K562 (cell line): Measurements from ENCODE around the gene LEPROT. TPM values are rescaled to one million over a fixed set of nuclear protein-coding genes. Genes with fewer than 3 reads are reported as not detected.

Experiments
- ATAC-seq: fragments of 200-7000 bp; cut with Tn5 transposase; 3 replicates; pipeline ENCODE4 v1.9.1; 2020; ENCODE audit warnings: moderate library complexity
- BruUV-seq: library from RNA; stranded (reverse); fragments of 400-500 nt; replicated peaks from 2 replicates; lab custom pipeline; 2021; lab: Mats Ljungman, UMichigan
- CTCF ChIA-PET: fragments of 300-600 bp; formaldehyde crosslinking; extraction: SDS; loops from one replicate; lab custom pipeline; 2021; ENCODE audit warnings: low intra/inter-chr PET ratio; lab: Yijun Ruan, JAX
- POLR2A ChIA-PET: fragments of 300-600, 350-650 bp; sonication (Branson Sonifier 250); formaldehyde crosslinking; extraction: SDS; loops from one replicate; lab custom pipeline; 2021; ENCODE audit warnings: antibody characterized with exemption, inconsistent platforms; lab: Yijun Ruan, JAX
- DNase-seq, 4 experiments: peaks; one replicate each; pipeline versions ENCODE4 v3.0.0 to v3.0.0-alpha.2; 2011 to 2018; ENCODE audit warnings: low spot score in 3 of 4, mixed read lengths in 3 of 4; ENCODE audit errors: extremely low read depth in 1 of 4
- FAIRE-seq: peaks from 2 replicates; lab custom pipeline; 2011; peaks lifted over from hg19 to GRCh38; lab: Jason Lieb, UNC
- H2AFZ ChIP-seq: 2 replicates; pipeline ENCODE4 v1.6.0; 2011; ENCODE audit warnings: low read depth, low read length, control low read depth, inconsistent platforms
- H3K27ac ChIP-seq: fragments of 200-600 bp; 3 replicates; pipeline ENCODE4 v1.8.0; 2011; ENCODE audit warnings: low read depth, mild to moderate bottlenecking, control low read depth, inconsistent platforms, low read length, moderate library complexity, mixed read lengths; ENCODE audit errors: extremely low read depth
- H3K27me3 ChIP-seq, 2 experiments: fragments of 300-600 bp in 1 of 2; 2 replicates in 1 of 2; 3 replicates in 1 of 2; pipeline versions ENCODE4 v1.6.0 to v1.8.0; 2011; ENCODE audit warnings: inconsistent platforms in 2 of 2, low read length in 2 of 2, mild to moderate bottlenecking in 1 of 2, mixed read lengths in 1 of 2, moderate library complexity in 1 of 2; ENCODE audit not compliant: control insufficient read depth in 2 of 2, insufficient read depth in 2 of 2
- H3K36me3 ChIP-seq: fragments of 300-600 bp; 3 replicates; pipeline ENCODE4 v1.8.0; 2011; ENCODE audit warnings: mild to moderate bottlenecking, low read length, inconsistent platforms; ENCODE audit not compliant: control insufficient read depth, insufficient read depth
- H3K4me1 ChIP-seq, 2 experiments: fragments of 200-600 bp in 1 of 2; replicated peaks in 1 of 2; 2 replicates in 1 of 2; 3 replicates in 1 of 2; pipeline versions ENCODE4 v1.5.1 to v1.8.0; 2011; ENCODE audit warnings: inconsistent platforms in 2 of 2, low read length in 2 of 2, mild to moderate bottlenecking in 1 of 2, mixed read lengths in 1 of 2, moderate library complexity in 1 of 2; ENCODE audit not compliant: control insufficient read depth in 2 of 2, insufficient read depth in 2 of 2
- H3K4me2 ChIP-seq: 2 replicates; pipeline ENCODE4 v1.6.1; 2011; ENCODE audit warnings: low read length, control low read depth, inconsistent platforms, mixed read lengths; ENCODE audit not compliant: insufficient read depth
- H3K4me3 ChIP-seq: fragments of 200-600 bp; sonication (generic), shearing (Covaris generic); 2 replicates; pipeline ENCODE4 v1.5.1; 2016; ENCODE audit warnings: control low read depth, inconsistent platforms
- H3K79me2 ChIP-seq: fragments of 200-600 bp; 3 replicates; pipeline ENCODE4 v1.8.0; 2011; ENCODE audit warnings: low read length, inconsistent platforms; ENCODE audit not compliant: control insufficient read depth, insufficient read depth
- H3K9ac ChIP-seq, 2 experiments: 2 replicates each; pipeline versions ENCODE4 v1.6.0 to v1.6.1; 2011; ENCODE audit warnings: low read depth in 2 of 2, low read length in 2 of 2, control low read depth in 1 of 2, inconsistent platforms in 1 of 2, mild to moderate bottlenecking in 1 of 2, mixed read lengths in 1 of 2; ENCODE audit not compliant: insufficient read depth in 1 of 2
- H3K9me1 ChIP-seq: one replicate; pipeline ENCODE4 v1.6.0; 2011; ENCODE audit warnings: inconsistent platforms, mild to moderate bottlenecking, low read length, moderate library complexity; ENCODE audit not compliant: control insufficient read depth, insufficient read depth
- H3K9me3 ChIP-seq: replicated peaks from 2 replicates; pipeline ENCODE4 v1.5.1; 2011; ENCODE audit warnings: low read depth, low read length, inconsistent platforms; ENCODE audit not compliant: control insufficient read depth, insufficient read depth
- H4K20me1 ChIP-seq: replicated peaks from 2 replicates; pipeline ENCODE4 v1.6.1; 2011; ENCODE audit warnings: low read length, inconsistent platforms, mixed read lengths; ENCODE audit not compliant: control insufficient read depth, insufficient read depth
- ATF1 ChIP-seq, 2 experiments: fragments of 450-650 bp in 1 of 2; IDR thresholded peaks; 2 replicates each; pipeline ENCODE4 v1.6.1; 2016; ENCODE audit warnings: missing compliant biosample characterization in 1 of 2, missing genetic modification characterization in 1 of 2
- CEBPZ ChIP-seq: fragments of 150-350 bp; IDR thresholded peaks from 2 replicates; pipeline ENCODE4 v1.6.1; 2014; ENCODE audit warnings: low read depth, mild to moderate bottlenecking, low read length, borderline replicate concordance
- CREM ChIP-seq: IDR thresholded peaks from 2 replicates; pipeline ENCODE4 v1.6.1; 2014; ENCODE audit warnings: antibody characterized with exemption, low read depth
- ELK3 ChIP-seq: fragments of 450-650 bp; formaldehyde crosslinking; IDR thresholded peaks from 2 replicates; pipeline ENCODE4 v1.4.0; 2020; ENCODE audit warnings: mild to moderate bottlenecking
- FOXK2 ChIP-seq, 2 experiments: fragments of 450-650 bp; IDR thresholded peaks in 1 of 2; conservative IDR thresholded peaks in 1 of 2; 2 replicates each; pipeline ENCODE4 v1.6.1; 2016; ENCODE audit warnings: low read depth in 2 of 2, mild to moderate bottlenecking in 1 of 2
- HDGF ChIP-seq: fragments of 450-650 bp; IDR thresholded peaks from 2 replicates; pipeline ENCODE4 v1.6.1; 2016
- HSF4 ChIP-seq: fragments of 250-450 bp; sonication (Bioruptor Pico); IDR thresholded peaks from 2 replicates; pipeline ENCODE4 v2.1.2; 2022; ENCODE audit warnings: mild to moderate bottlenecking, moderate library complexity, borderline replicate concordance
- KAT7 ChIP-seq: sonication (generic); formaldehyde crosslinking; IDR thresholded peaks from 2 replicates; pipeline ENCODE4 v1.8.0; 2022; ENCODE audit warnings: missing genetic modification reagents, mild to moderate bottlenecking, borderline replicate concordance
- NFE2 ChIP-seq: IDR thresholded peaks from 2 replicates; pipeline ENCODE4 v1.6.1; 2014; ENCODE audit warnings: antibody characterized with exemption, low read depth
- POLR2A ChIP-seq: fragments of 450-650 bp; conservative IDR thresholded peaks from 2 replicates; pipeline ENCODE4 v1.6.1; 2016
- SP1 ChIP-seq: sonication (generic); formaldehyde crosslinking; IDR thresholded peaks from 2 replicates; pipeline ENCODE4 v1.8.1; 2022; ENCODE audit warnings: mild to moderate bottlenecking, missing genetic modification reagents
- TAF9B ChIP-seq: fragments of 450-650 bp; IDR thresholded peaks from 2 replicates; pipeline ENCODE4 v1.6.1; 2018; ENCODE audit warnings: mild to moderate bottlenecking; ENCODE audit not compliant: partially characterized antibody
- ZBTB1 ChIP-seq: sonication (generic); formaldehyde crosslinking; IDR thresholded peaks from 2 replicates; pipeline ENCODE4 v1.8.1; 2023; ENCODE audit warnings: missing genetic modification reagents, low read depth, mild to moderate bottlenecking, borderline replicate concordance
- ZNF668 ChIP-seq: fragments of 250-450 bp; sonication (Bioruptor Pico); IDR thresholded peaks from 2 replicates; pipeline ENCODE4 v1.8.0; 2022; ENCODE audit warnings: mild to moderate bottlenecking, inconsistent platforms
- WGBS: fragments of 100-300 bp; shearing (Covaris generic); methylation state at CpG from one replicate; pipeline ENCODE4 v1.1.6; 2016; ENCODE audit warnings: low coverage, mixed read lengths; ENCODE audit not compliant: insufficient coverage; ENCODE audit errors: missing lambda C conversion rate; 5-methylcytosine and 5-hydroxymethylcytosine counted together
- in situ Hi-C: fragments of 300-500 bp; cut with MboI; formaldehyde crosslinking; loops from 4 replicates; pipeline ENCODE4 v1.15.0; 2018; ENCODE audit warnings: inconsistent platforms, mixed read lengths
- intact Hi-C: fragments of 100-400 bp; cut with micrococcal nuclease; formaldehyde crosslinking; loops from 2 replicates; pipeline ENCODE4 v1.14.2; 2022
- polyA plus RNA-seq, 8 experiments: library from polyadenylated mRNA; depleted of rRNA in 4 of 8; stranded (reverse) in 5 of 8; unstranded in 3 of 8; fragments of >200 nt; fragmentation: Nextera tagmentation in 2 of 8; fragmentation: Illumina TruSeq in 1 of 8; extraction: Ambion mirVana in 2 of 8; extraction: Trizol in 1 of 8; gene quantifications; 2 replicates each; pipeline versions ENCODE4 v1.2.1 to v1.2.3, GENCODE V29; 2011 to 2014; ENCODE audit warnings: inconsistent platforms in 1 of 8, missing spikeins in 1 of 8
- total RNA-seq, 7 experiments: library from RNA; depleted of rRNA in 6 of 7; stranded (reverse); fragments of >200 nt in 6 of 7; fragmentation: Illumina TruSeq in 2 of 7; extraction: Trizol in 2 of 7; gene quantifications; 2 replicates each; pipeline versions ENCODE4 v1.2.1 to v1.2.3, GENCODE V29; 2011 to 2021; ENCODE audit warnings: low replicate concordance in 1 of 7

LEPROT gene
- total and polyA plus RNA-seq, 9 of the 15 experiments (the other 6 are each of a cell fraction or from before 2014, with no cell fraction given) = 28.1 to 97.5 (median 45.8) TPM

GRCh38 chr1:65419681-65420589 is 533 bp upstream of the LEPROT start (continued):
- TF ChIP-seq CEBPZ (no peak), SP1 (CRISPR knock-in tag) (peak; percentile 65; the same call in 1 of the 2 replicates)

- Histone ChIP-seq H3K27ac (peak overlapping the region; percentile 95), H2AFZ (0 out of 2 replicates have a peak overlapping the region, but pooled peaks have one; percentile 74), H3K36me3 (peaks cover 35% of the 10 kb centered on the region), H3K9me3 (no peaks in the 10 kb centered on the region), H3K4me2 (peak overlapping the region; percentile 92), H3K4me1 (peaks cover 25 to 62% of the 10 kb centered on the region in 2 experiments), H3K9ac (peak overlapping the region; percentile 95 to 99), H3K27me3 (no peaks in the 10 kb centered on the region), H3K9me1 (no peaks in the 10 kb centered on the region), H3K79me2 (peaks cover 60% of the 10 kb centered on the region), H3K4me3 (peak overlapping the region; percentile 83), H4K20me1 (peaks cover 3% of the 10 kb centered on the region; the same call in 1 of the 2 replicates)
- ChIA-PET CTCF (no interaction called here), POLR2A (interaction anchor here (0.7 to 1.3 kb wide), 4 partner anchors 143 to 275 kb away, joined by 3 read pairs; no protein-coding TSS in a partner anchor)
- under 1% methylated on average over 13 of the region's 13 CpGs for WGBS
- ATAC-seq = no peak
- DNase-seq = peak in 1 of 4 experiments; percentile 44
- intact Hi-C loops (loop anchor here (2.0 to 5.0 kb wide), 6 partner anchors 56 to 354 kb away; no protein-coding TSS in a partner anchor), in situ Hi-C loops (loop anchor here (10.0 kb wide), 1 partner anchor 357 kb away; no protein-coding TSS in a partner anchor)
- BruUV-seq = TSS peak; percentile 43
- no peak for FAIRE-seq
- TF ChIP-seq HSF4 (0 out of 2 replicates have a peak, but pooled peaks have one; percentile 32), ELK3 (no peak), CREM (no peak; the same call in 1 of the 2 replicates), POLR2A (0 out of 2 replicates have a peak, but pooled peaks have one; percentile 2), KAT7 (CRISPR knock-in tag) (peak; percentile 16; the same call in 1 of the 2 replicates), NFE2 (peak; percentile 23; the same call in 1 of the 2 replicates), TAF9B (peak; percentile 33), ZBTB1 (no peak), FOXK2 (conservative IDR thresholded peaks at IDR 0.05 in 1 of 2, IDR thresholded peaks at IDR 0.05 in 1 of 2; ENCODE audit: low read depth in 2 of 2) (0 out of 4 replicates have a peak, but pooled peaks of 1 of the 2 experiments have one; percentile 1), ATF1 (CRISPR knock-in tag; IDR thresholded peaks at IDR 0.05) (no peak), ATF1 (tag; IDR thresholded peaks at IDR 0.05) (peak; percentile 18; the same call in 1 of the 2 replicates), ZNF668 (peak; percentile 33; the same call in 1 of the 2 replicates), HDGF (0 out of 2 replicates have a peak, but pooled peaks have one; percentile 31)
Measured at GRCh38 chr1:65421351-65422025, 1.0 kb downstream of the LEPROT start.
